ENCODE results near the gene CYP11A1. TPM values are rescaled to one million over a fixed set of nuclear protein-coding genes. Genes with fewer than 3 reads are reported as not detected.

The CYP11A1 gene
- total and polyA plus RNA-seq, 8 donors = 2.5 to 10.2 (median 4.2) TPM; not detected in 4

DNA sequence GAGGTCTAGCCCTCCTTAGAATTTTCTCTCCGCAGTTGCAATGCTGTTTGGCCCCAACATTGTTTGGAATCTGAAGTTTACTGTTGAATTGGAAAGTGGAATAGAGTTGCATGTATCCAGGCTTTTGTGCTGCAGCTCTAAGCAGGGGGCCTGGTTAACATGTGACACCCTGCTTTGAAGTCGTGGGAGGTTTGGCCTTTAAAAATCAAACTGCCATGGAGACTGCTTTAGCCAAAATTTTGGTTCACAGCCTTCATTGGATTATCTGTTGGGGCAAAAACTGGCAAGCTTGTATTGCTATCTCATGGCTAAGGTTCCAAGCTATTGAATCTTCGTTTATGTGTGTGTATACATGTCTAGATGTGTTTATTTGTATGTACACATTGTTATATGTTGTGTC, 15.8 kb downstream of the CYP11A1 start:
- Histone ChIP-seq H3K4me1 (peaks cover 0 to 4% (median 0%) of the 10 kb centered on the region in 4 donors), H3K27ac (no peak overlapping the region), H3K4me3 (no peak overlapping the region), H3K36me3 (no peaks in the 10 kb centered on the region), H3K27me3 (peaks cover 0 to 6% (median 0%) of the 10 kb centered on the region in 3 donors), H3K9me3 (peaks cover 0 to 9% (median 0%) of the 10 kb centered on the region in 4 donors)
- intact Hi-C loops (cut with DNase I; ENCODE audit: low total_unique reads) = no loop called here
- 26 to 44% (median 29%) methylated on average over 3 of the region's 3 CpGs for WGBS, 5 donors
- no peak for DNase-seq
- TF ChIP-seq, protein P1, sequence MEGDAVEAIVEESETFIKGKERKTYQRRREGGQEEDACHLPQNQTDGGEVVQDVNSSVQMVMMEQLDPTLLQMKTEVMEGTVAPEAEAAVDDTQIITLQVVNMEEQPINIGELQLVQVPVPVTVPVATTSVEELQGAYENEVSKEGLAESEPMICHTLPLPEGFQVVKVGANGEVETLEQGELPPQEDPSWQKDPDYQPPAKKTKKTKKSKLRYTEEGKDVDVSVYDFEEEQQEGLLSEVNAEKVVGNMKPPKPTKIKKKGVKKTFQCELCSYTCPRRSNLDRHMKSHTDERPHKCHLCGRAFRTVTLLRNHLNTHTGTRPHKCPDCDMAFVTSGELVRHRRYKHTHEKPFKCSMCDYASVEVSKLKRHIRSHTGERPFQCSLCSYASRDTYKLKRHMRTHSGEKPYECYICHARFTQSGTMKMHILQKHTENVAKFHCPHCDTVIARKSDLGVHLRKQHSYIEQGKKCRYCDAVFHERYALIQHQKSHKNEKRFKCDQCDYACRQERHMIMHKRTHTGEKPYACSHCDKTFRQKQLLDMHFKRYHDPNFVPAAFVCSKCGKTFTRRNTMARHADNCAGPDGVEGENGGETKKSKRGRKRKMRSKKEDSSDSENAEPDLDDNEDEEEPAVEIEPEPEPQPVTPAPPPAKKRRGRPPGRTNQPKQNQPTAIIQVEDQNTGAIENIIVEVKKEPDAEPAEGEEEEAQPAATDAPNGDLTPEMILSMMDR (IDR thresholded peaks at IDR 0.05) = no peak
- TF ChIP-seq POLR2A (IDR thresholded peaks at IDR 0.05) = no peak
- TF ChIP-seq EP300 (IDR thresholded peaks at IDR 0.05) = no peak

DNA sequence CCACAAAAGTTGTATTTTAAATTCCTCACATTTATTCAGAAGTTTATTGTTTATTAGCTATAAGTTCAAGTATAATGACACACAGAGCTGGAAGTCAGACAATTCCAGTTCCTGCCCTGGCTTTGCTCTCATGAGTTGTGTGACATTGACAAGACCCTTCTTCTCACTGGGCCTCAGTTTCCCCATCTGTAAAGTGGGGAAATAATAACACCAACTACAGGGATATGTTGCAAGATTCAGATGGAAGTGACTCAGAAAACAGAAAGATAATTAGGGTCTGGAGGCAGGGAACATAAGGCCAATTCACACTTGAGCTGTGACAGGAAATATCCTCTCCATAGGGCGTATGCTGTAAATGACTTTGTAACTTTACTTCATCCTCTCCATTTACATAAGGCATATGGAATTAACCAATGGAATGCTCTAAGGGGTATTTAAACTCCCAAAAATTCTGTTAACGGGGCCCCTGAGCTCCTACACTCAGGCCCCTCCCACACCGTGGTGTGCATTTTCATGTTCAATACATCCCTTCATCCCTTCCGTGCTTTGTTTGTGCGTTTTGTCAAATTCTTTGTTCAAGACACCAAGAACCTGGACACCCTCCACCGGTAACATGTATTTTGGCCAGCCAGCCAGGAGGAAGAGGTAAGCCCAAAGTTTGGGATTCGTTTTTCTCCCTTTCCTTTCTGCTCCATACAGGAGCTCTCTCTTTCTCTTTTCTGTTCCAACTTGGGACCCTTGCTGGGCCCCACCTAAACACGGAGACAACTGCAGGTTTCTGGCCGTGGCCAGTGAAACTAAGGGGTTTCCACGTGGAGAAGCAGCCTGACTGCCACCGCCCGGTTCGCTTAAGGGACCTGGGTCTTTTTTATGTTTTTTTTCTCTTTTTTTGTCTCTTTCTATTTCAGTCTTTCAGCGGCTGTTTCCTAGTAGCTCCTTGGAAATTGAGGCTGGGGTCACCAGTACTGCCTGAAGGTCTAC, 16.9 kb downstream of the CYP11A1 start:
- Histone ChIP-seq H3K9me3 (peaks cover 0 to 9% (median 0%) of the 10 kb centered on the region in 4 donors), H3K27ac (no peak overlapping the region), H3K36me3 (no peaks in the 10 kb centered on the region), H3K4me3 (no peak overlapping the region), H3K4me1 (peaks cover 0 to 4% (median 0%) of the 10 kb centered on the region in 4 donors), H3K27me3 (peaks cover 0 to 7% (median 0%) of the 10 kb centered on the region in 3 donors)
- intact Hi-C loops (cut with DNase I; ENCODE audit: low total_unique reads) = no loop called here
- DNase-seq = no peak
- TF ChIP-seq POLR2A (IDR thresholded peaks at IDR 0.05) (no peak), EP300 (IDR thresholded peaks at IDR 0.05) (no peak), POLR2AphosphoS5 (IDR thresholded peaks at IDR 0.05) (no peak)
- TF ChIP-seq, protein P1 (IDR thresholded peaks at IDR 0.05) = no peak
- 67 to 73% (median 72%) methylated on average over 14 of the region's 14 CpGs for WGBS, 5 donors

DNA sequence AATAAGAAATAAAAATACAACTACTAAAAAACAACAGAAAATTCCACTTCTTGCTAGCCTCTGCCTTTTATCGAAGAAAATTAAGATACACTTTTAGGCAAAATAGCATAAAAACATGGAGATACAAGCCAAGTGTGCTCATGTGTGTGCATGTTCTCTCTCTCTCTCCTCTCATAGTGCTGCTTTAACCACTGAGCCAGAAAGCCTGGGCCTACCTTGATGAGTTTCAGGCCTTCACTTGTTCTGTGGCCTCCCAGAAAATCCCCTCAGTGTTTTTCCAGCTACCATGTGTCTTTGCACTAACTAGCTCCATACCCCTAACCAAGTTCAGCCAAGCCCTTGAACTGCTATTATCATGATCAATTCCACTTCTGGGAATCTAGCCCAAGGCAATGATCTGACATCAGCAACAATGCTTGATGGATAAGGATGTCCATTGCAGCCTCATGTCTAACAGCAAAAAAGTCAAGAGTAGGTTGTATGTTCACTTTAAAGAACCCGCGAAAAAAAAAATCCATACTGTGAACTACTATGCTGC, 18.1 kb downstream of the CYP11A1 start:
- intact Hi-C loops (cut with DNase I; ENCODE audit: low total_unique reads) = no loop called here
- H3K36me3 ChIP-seq = no peaks in the 10 kb centered on the region
- TF ChIP-seq POLR2AphosphoS5 (IDR thresholded peaks at IDR 0.05) (no peak), EP300 (IDR thresholded peaks at IDR 0.05) (no peak), POLR2A (IDR thresholded peaks at IDR 0.05) (no peak)
- TF ChIP-seq, protein P1 (IDR thresholded peaks at IDR 0.05) = no peak
- H3K4me3 ChIP-seq = no peak overlapping the region
- peaks cover 0 to 4% (median 0%) of the 10 kb centered on the region in 4 donors for H3K4me1 ChIP-seq
- DNase-seq = no peak
- no peak overlapping the region for H3K27ac ChIP-seq
- H3K9me3 ChIP-seq = peaks cover 0 to 7% (median 0%) of the 10 kb centered on the region in 4 donors
- H3K27me3 ChIP-seq = peaks cover 0 to 14% (median 0%) of the 10 kb centered on the region in 3 donors
- WGBS, 5 donors = 90 to 100% (median 96%) methylated on average over 3 of the region's 3 CpGs

DNA sequence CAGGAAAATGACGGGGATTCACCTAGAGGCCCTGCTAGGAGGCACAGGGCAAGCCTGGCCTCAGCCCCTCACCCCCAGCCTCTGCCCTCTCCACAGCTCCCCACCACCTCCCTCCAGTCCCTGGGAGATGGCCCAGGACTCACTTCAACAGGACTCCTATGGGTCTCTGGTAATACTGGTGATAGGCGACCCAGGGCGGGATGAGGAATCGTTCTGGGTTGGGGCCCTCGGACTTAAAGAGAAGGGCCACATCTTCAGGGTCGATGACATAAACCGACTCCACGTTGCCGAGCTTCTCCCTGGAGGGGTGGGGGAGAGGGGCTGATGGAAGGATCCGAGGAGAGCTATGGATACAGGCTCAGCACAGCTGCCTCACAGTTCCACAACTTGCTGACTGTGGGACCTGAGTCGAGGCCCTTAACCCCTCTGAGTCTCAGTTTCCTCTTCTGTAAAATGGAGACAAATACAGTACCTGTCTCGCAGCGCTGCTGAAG, 19.6 kb downstream of the CYP11A1 start:
- H3K27ac ChIP-seq = no peak overlapping the region
- intact Hi-C loops (cut with DNase I; ENCODE audit: low total_unique reads) = no loop called here
- H3K36me3 ChIP-seq = no peaks in the 10 kb centered on the region
- no peaks in the 10 kb centered on the region for H3K9me3 ChIP-seq
- DNase-seq = no peak
- WGBS, 5 donors = 83 to 92% (median 88%) methylated on average over 11 to 13 of the region's 13 CpGs
- H3K27me3 ChIP-seq = peaks cover 0 to 10% (median 0%) of the 10 kb centered on the region in 3 donors
- H3K4me1 ChIP-seq = peaks cover 0 to 4% (median 0%) of the 10 kb centered on the region in 4 donors
- TF ChIP-seq POLR2A (IDR thresholded peaks at IDR 0.05) = no peak
- TF ChIP-seq POLR2AphosphoS5 (IDR thresholded peaks at IDR 0.05) = no peak
- H3K4me3 ChIP-seq = no peak overlapping the region

All from stomach (tissue), 9 donors.